Ascending aorta (tissue), 2 donors: Measurements from ENCODE around the gene DMKN. TPM values are rescaled to one million over a fixed set of nuclear protein-coding genes. Genes with fewer than 3 reads are reported as not detected.

ENCODE experiments used
- DNase-seq, 2 donors: peaks; one replicate each; pipeline ENCODE4 v3.0.0-alpha.2; 2019; ENCODE audit warnings: low spot score in 2 of 2
- H3K27ac ChIP-seq, 2 donors: fragments of 200-600 bp; sonication (generic); one replicate each; pipeline ENCODE4 v1.5.1; 2016 to 2017; ENCODE audit warnings: mild to moderate bottlenecking in 1 of 2
- H3K27me3 ChIP-seq: fragments of 200-600 bp; sonication (generic); one replicate; pipeline ENCODE4 v1.5.1; 2017
- H3K36me3 ChIP-seq, 2 donors: fragments of 200-600 bp; sonication (generic); one replicate each; pipeline ENCODE4 v1.5.1; 2016
- H3K4me1 ChIP-seq, 2 donors: fragments of 200-600 bp; sonication (generic); one replicate each; pipeline ENCODE4 v1.5.1; 2016 to 2017; ENCODE audit warnings: mild to moderate bottlenecking in 1 of 2
- H3K4me3 ChIP-seq, 2 donors: fragments of 200-600 bp; sonication (generic); one replicate each; pipeline ENCODE4 v1.5.1; 2016 to 2017; ENCODE audit warnings: mild to moderate bottlenecking in 1 of 2
- H3K9me3 ChIP-seq, 2 donors: fragments of 200-600 bp; sonication (generic); one replicate each; pipeline ENCODE4 v1.5.1; 2016
- intact Hi-C: fragments of 100-400 bp; cut with DNase I; formaldehyde crosslinking; loops from one replicate; pipeline ENCODE4 v1.15.1; 2023
- total RNA-seq: library from RNA; depleted of rRNA; stranded (reverse); fragments of >200 nt; gene quantifications from one replicate; pipeline ENCODE4 v1.1.0, GENCODE V29; 2016
- TF ChIP-seq, protein P1 (sequence below), 3 experiments: fragments of 200-600 bp in 2 of 3; fragments of 450-650 bp in 1 of 3; sonication (generic) in 2 of 3; IDR thresholded peaks; one replicate each; pipeline ENCODE4 v1.5.1; 2016 to 2019; ENCODE audit warnings: antibody characterized with exemption in 3 of 3, mild to moderate bottlenecking in 1 of 3, moderate library complexity in 1 of 3

The DMKN gene
- total RNA-seq, 1 donor from 2014 or later = 1.7 TPM

DNA sequence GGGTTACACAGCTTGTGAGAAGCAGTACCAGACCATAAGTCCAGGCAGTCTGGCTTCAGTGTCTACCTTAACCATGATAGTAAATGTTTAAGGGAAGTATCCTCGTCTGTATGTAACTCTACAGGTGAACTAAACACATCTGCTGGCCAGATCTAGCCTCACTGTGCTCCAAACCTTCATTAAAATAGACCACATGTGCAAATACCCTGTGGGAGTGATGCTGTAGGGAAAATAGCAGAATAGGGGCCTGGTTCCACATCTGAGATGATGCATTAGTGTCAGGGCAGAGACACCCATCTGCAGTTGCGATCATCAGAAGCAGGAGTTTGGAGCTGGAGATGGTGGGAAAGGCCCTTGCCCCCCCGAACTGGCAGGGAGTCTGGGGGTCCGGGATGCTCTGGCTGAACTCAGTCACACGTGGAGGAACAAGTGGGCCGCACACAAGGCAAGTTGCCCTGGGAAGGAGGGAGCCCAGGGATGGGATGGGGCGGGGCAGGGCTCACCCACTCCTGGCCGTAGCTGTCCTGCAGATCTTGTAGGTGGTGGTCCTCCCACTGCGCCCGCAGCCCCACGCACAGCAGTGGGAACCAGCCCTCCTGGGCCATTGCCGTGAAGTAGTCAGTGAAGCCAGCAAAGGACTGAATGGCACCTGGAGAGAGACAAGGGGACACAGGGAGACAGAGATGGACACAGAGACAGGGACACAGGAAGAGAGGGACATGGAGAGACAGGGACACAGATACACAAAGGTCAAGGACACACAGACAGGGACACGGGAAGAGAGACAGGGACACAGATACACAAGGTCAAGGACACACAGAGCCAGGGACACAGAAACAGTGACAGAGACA is 39.3 kb upstream of the DMKN start:
- no peak overlapping the region for H3K4me3 ChIP-seq
- intact Hi-C loops = no loop called here
- H3K4me1 ChIP-seq = peaks cover 0 to 2% of the 10 kb centered on the region in 2 donors
- no peak overlapping the region for H3K27ac ChIP-seq
- TF ChIP-seq, protein P1, sequence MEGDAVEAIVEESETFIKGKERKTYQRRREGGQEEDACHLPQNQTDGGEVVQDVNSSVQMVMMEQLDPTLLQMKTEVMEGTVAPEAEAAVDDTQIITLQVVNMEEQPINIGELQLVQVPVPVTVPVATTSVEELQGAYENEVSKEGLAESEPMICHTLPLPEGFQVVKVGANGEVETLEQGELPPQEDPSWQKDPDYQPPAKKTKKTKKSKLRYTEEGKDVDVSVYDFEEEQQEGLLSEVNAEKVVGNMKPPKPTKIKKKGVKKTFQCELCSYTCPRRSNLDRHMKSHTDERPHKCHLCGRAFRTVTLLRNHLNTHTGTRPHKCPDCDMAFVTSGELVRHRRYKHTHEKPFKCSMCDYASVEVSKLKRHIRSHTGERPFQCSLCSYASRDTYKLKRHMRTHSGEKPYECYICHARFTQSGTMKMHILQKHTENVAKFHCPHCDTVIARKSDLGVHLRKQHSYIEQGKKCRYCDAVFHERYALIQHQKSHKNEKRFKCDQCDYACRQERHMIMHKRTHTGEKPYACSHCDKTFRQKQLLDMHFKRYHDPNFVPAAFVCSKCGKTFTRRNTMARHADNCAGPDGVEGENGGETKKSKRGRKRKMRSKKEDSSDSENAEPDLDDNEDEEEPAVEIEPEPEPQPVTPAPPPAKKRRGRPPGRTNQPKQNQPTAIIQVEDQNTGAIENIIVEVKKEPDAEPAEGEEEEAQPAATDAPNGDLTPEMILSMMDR (IDR thresholded peaks at IDR 0.05) = no peak
- no peaks in the 10 kb centered on the region for H3K36me3 ChIP-seq
- H3K9me3 ChIP-seq = no peaks in the 10 kb centered on the region
- no peak for DNase-seq
- peaks cover 3% of the 10 kb centered on the region for H3K27me3 ChIP-seq

DNA sequence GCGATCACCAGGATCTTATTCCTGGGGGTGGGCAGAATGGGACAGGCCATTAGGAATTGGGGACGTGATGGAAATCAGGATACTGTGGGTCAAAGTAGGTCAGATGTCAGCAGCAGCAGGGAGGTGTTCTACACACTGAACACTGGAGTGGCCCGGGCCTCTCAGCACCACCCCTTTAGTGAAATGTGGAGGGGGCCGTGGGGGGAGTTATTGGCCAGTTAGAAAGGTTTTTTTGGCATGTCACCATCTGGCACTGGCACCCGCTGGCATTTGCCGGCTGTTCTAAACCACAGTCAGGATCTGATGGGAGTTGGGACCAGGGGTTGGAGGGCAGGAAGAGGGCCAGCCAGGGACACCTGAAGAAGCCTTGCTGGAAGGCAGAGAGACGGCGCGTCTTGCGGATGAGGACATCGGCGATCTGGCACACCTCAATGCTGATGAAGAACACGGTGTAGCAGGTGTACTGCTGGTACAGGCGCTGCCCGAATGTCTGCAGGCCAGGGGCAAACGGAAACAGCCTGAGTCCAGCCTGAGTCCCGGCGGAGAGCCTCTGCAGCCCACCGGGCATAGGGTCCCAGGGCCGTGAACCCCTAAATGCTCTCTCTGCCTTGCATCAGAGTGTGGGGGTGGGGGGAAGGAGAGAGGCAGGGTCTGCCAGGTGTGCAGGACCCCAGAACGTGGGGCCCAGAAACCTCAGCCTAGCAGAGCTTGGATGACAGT is 37.8 kb upstream of the DMKN start:
- H3K27me3 ChIP-seq = no peaks in the 10 kb centered on the region
- H3K36me3 ChIP-seq = peaks cover 0 to 3% of the 10 kb centered on the region in 2 donors
- no peak for DNase-seq
- intact Hi-C loops = no loop called here
- H3K4me1 ChIP-seq = peaks cover 0 to 6% of the 10 kb centered on the region in 2 donors
- TF ChIP-seq, protein P1 (IDR thresholded peaks at IDR 0.05) = no peak
- no peaks in the 10 kb centered on the region for H3K9me3 ChIP-seq
- H3K27ac ChIP-seq = no peak overlapping the region
- H3K4me3 ChIP-seq = no peak overlapping the region

DNA sequence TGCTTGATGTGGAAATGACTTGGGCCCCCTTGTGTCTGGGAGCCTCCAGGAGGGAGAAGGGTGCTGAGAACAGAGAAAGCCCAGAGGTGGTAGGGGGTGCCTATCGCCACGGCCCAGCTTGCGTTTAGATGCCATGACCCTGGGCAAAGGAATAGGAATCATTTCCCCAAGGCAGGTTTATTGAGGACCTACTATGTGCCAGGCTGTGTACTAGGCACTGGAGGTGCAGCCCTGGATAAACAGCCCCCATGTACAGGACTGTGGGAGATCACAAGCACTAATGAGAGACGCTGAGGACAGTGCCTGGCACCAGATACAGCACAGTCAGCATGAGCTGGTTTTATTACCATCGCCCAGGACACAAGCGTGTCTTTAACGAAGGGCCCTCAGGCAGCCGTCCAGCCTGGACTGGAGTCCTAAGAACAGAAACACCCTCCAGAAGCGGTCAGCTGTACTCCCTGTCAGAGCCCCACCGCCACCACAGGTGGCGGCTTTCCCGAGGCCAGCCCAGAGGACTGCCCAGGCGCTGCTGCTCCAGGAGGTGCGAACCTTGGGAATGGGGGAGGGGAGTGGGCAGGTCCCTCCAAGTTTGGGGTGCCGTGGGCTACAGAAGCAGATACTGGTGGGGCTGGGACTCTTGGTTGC is 36.6 kb upstream of the DMKN start:
- H3K36me3 ChIP-seq = peaks cover 0 to 3% of the 10 kb centered on the region in 2 donors
- no peak overlapping the region for H3K4me3 ChIP-seq
- H3K4me1 ChIP-seq = peaks cover 0 to 10% of the 10 kb centered on the region in 2 donors
- H3K27ac ChIP-seq = no peak overlapping the region
- intact Hi-C loops = loop anchor here (1.0 to 10.0 kb wide), 5 partner anchors 92 to 875 kb away; partner anchors contain the start of genes ARHGAP33, ETV2, SCGB2B2 and USF2
- TF ChIP-seq, protein P1 (IDR thresholded peaks at IDR 0.05) = no peak
- H3K27me3 ChIP-seq = no peaks in the 10 kb centered on the region
- no peaks in the 10 kb centered on the region for H3K9me3 ChIP-seq
- no peak for DNase-seq

DNA sequence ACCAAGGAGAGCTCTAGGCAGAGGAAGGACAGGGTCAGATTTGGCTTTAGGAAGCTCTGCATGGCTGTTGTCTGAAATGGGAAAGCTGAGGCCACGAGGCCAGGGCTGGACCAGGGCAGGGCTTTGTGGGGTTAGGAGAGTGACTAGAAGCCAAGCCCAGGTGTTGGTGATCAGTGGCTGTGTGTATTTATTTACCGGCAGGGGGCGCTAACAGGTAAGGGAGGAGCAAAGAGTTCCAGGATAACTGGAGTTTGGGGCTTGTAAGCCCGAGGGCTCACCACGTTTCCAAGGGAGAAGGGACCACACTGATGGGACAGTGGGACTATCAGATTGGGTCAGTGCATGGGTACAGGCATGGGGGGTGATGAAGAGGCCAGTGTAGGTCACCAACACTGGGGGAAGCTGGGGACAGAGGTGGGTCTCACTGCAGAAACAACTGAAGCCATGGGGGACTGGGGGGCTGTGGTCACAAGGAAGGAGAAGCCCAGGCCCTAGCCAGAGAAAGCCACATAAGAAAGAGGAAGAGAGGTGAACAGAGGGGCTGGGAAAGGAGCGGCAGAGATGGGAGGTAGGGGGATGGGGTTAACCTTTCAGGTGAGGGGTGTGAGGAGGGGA is 35.8 kb upstream of the DMKN start:
- H3K36me3 ChIP-seq = peaks cover 0 to 3% of the 10 kb centered on the region in 2 donors
- intact Hi-C loops = loop anchor here (1.0 to 10.0 kb wide), 5 partner anchors 93 to 874 kb away; partner anchors contain the start of genes ARHGAP33, ETV2, SCGB2B2 and USF2
- TF ChIP-seq, protein P1 (IDR thresholded peaks at IDR 0.05) = peak; percentile 49 to 73 (median 53)

DNA sequence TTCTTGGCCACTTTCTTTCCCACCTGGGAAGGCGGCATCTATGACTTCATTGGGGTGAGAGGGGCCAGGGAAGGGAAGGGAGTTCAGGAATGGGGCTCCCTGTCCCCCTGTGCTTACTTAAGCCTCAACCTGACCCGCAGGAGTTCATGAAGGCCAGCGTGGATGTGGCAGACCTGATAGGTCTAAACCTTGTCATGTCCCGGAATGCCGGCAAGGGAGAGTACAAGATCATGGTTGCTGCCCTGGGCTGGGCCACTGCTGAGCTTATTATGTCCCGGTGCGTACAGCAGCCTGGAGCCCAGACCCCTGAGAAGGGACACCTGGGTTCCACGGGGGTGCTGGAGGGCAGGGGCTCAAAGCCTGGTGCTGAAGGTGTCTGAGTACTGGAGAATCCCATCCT is 33.1 kb upstream of the DMKN start:
- TF ChIP-seq, protein P1 (IDR thresholded peaks at IDR 0.05) = no peak
- H3K27ac ChIP-seq = no peak overlapping the region
- H3K4me1 ChIP-seq = peaks cover 0 to 15% of the 10 kb centered on the region in 2 donors
- H3K36me3 ChIP-seq = peaks cover 0 to 3% of the 10 kb centered on the region in 2 donors
- no peak for DNase-seq
- H3K27me3 ChIP-seq = no peaks in the 10 kb centered on the region
- intact Hi-C loops = loop anchor here (5.0 to 10.0 kb wide), 4 partner anchors 96 to 872 kb away; partner anchors contain the start of genes ARHGAP33, ETV2, SCGB2B2 and USF2
- peak overlapping the region; percentile 87 to 88 for H3K4me3 ChIP-seq
- H3K9me3 ChIP-seq = no peaks in the 10 kb centered on the region

More for the DNA sequence above, 35.8 kb upstream of the DMKN start:
- Histone ChIP-seq H3K4me3 (no peak overlapping the region), H3K4me1 (peaks cover 0 to 15% of the 10 kb centered on the region in 2 donors), H3K27ac (no peak overlapping the region), H3K9me3 (no peaks in the 10 kb centered on the region), H3K27me3 (no peaks in the 10 kb centered on the region)
- no peak for DNase-seq
